HG02610 (cell line): Measurements from ENCODE around the gene SLC12A5.

Experiments used
- ATAC-seq: cut with Tn5 transposase; IDR thresholded peaks from one replicate; pipeline ENCODE4 v1.9.1; 2021; ENCODE audit warnings: mild to moderate bottlenecking, moderate library complexity; ENCODE audit not compliant: unreplicated experiment

The SLC12A5 gene

GRCh38 chr20:46025376-46025783, 3.6 kb upstream of the SLC12A5 start:
- no peak for ATAC-seq

DNA sequence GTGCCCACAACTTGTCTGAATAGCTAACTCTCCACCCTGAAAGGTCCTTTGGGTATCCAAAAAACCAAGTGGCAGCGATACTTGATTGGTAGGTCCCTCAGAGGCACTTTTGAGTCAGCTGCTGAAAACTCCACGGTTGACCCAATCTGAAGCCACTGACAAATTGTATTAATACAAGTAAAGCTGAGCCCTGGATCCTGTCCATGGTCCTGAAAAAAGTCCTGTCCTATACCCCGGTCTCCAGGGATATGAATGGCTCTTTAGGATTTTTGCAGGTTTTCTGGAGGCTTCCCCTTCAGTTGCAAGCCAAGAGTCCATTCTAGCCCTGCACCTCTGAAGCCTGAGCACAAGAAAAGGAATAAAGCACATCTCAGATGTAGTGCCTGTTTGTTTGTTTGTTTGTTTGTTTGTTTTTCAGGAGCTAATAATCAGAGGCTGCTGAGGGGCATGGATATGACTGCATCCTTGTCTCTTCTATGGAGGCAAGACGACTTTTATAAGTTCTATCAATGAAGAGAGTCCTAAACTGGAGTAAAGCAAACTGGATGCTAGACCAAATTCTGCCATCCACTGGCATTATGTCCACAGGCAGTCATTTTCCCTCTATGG, 1.7 kb upstream of the SLC12A5 start:
- no peak for ATAC-seq

GRCh38 chr20:46028110-46028509, 905 bp upstream of the SLC12A5 start:
- no peak for ATAC-seq

DNA sequence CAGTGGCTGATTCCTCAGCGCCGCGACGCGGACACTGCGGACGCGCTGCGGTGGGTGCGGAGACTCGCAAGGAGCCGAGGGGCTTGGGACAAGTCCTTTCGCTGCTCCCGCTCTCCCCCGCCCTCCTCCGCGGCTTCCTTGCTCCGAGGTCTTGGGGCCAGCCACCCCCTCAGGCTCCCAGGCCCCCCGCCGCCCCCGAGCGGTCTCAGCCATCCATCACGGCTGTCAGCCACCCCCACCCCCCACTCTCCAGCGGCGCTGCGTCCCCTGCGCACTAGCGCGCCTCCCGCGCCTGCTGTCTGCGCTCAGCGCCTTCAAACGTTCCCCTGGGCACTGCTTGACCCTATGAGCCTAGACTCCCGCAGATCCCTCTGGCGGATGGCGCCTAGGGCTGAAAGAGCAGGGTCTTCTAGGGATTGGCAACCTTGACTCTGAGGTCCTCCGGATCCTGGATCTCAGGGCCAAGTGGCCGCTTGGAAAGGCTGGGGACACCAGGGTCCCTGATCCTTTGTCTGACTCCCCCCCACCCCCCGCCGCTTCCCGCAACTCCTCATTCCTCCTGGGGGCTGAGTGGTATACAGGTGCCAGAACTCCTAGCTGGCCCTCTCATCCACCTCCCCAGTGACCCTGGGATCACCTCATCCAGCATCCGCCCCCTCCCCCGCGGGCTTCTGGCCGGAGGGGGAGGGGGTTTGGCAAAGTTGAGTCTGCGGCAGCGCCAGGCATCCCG, 1.4 kb downstream of the SLC12A5 start:
- ATAC-seq, result no peak

- ATAC-seq, result no peak
Measured at GRCh38 chr20:46031014-46031569, 2.1 kb downstream of the SLC12A5 start.

DNA sequence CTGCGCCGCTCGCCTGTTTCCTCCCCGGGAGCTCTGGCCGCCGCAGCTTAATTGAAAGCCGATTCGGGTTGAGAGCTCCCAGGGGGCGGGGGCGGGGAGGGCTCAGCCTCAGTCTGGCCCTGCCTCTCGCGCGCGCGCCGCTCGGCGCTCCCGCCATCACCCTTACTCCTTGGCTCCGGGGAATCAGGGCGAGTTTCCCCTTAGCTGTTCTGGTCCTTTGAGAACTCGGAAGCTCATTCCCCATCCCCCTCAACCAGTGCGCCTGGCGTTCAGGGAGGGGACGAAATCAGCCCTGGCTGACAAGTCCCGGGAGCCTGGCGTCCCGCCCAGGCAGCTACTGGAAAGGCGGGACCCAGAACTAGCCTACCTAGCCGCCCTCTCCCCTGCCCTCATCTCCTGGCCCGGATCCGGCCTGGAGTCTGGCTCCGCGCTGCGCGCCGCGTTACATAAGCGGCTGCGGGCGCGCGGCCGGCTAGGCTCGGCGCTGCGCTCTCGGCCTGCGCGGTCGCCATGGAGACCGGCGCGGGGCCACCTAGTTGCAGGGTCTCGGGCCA, 2.8 kb downstream of the SLC12A5 start:
- no peak for ATAC-seq

GRCh38 chr20:46034039-46034438, 5.0 kb downstream of the SLC12A5 start:
- no peak for ATAC-seq

GRCh38 chr20:46035253-46035652, 6.2 kb downstream of the SLC12A5 start:
- no peak for ATAC-seq

DNA sequence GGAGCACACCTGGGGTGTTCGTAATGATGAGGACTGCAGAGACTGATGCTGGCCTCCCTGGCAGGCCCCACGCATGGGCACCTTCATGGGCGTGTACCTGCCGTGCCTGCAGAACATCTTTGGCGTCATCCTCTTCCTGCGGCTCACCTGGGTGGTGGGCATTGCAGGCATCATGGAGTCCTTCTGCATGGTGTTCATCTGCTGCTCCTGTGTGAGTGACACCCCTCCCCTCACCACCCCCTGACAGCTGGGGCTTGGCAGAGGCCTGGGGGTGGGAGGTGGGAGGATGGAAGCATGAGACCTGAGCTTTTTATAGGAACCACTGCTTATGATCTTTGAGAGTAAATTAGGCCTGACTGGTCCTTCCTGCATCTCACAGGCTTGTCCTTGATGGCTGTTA, 6.7 kb downstream of the SLC12A5 start:
- no peak for ATAC-seq

DNA sequence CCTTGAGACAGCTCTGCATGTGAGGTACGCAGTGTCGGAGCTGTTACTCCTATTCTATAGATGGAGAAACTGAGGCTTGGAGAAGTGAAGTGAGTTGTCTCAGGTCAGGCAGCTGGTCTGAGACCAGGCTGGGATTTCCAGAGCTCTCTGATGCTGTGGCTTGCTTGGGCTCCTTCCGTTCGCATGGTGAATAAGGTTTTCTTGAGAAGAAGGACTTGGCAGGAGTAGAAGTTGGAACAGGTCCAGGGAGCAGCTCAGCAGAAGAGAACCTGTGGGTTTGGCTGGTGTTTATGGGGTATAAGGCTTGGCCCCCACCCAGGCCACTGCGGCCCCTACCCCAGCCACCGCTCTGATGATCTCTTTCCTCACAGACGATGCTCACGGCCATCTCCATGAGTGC, 7.4 kb downstream of the SLC12A5 start:
- ATAC-seq, result no peak

DNA sequence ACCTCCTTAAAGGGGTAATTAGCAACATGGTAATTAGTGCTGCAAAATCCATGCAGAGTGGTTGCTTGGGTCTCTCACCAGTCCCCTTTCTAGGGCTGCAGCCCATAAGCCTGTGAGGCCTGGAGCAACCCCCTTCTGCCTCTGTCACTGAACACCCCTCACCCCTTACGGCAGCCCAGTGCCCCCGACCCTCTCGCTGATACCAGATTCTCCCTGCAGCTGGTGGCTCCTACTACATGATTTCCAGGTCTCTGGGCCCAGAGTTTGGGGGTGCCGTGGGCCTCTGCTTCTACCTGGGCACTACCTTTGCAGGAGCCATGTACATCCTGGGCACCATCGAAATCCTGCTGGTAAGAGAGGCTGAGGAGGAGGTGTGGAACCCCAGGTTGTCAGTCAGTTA, 8.0 kb downstream of the SLC12A5 start:
- ATAC-seq, result no peak

DNA sequence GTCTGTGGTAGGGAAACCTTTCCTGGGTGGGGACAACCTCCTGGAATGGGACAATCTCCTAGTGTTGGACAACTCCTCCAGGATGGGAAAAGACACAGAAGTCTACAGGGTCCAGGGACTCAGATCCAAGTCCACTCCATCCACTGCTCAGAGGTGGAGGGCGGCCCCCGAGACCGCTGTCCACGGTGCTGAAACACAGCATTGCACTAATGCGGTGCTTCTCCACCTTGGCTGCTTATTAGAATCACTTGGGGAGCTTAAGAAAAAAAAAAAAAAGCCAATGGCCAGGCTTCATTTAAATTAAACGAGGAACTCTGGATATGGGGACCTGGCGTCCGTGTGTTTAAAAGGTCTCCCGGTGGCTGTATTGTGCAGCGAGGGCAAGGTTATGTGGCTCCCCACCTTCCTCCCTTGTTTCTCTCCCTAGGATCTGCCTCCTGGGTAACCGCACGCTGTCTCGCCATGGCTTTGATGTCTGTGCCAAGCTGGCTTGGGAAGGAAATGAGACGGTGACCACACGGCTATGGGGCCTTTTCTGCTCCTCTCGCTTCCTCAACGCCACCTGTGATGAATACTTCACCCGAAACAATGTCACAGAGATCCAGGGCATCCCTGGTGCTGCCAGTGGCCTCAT, 12.0 kb downstream of the SLC12A5 start:
- ATAC-seq, result no peak

DNA sequence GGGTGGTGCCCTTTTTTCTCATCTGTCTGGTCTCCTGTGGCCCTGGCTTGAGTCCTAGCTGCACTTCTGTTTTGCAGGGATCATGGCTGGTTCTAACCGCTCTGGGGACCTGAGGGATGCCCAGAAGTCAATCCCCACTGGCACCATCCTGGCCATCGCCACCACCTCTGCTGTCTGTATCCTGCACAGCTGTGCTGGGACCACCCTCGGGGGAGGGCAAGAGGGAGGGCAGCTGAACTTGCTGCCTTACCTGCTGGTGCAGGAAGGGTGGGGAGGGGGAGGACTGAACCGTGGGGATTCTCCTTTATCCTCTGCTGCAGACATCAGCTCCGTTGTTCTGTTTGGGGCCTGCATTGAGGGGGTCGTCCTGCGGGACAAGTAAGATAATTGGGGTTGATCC, 14.5 kb downstream of the SLC12A5 start:
- no peak for ATAC-seq

DNA sequence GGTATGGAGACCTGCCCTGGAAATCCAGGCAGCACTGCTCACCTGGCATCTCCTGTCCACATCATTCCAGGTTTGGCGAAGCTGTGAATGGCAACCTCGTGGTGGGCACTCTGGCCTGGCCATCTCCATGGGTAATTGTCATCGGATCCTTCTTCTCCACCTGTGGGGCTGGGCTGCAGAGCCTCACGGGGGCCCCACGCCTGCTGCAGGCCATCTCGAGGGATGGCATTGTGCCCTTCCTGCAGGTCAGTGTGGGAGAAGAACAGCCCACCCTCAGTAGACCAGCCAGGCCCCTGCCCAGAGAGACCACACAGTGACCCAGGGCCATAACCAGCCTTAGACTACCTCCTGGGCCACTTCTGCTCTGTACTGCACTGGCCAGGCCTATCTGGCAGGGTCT, 15.9 kb downstream of the SLC12A5 start:
- ATAC-seq, result no peak

DNA sequence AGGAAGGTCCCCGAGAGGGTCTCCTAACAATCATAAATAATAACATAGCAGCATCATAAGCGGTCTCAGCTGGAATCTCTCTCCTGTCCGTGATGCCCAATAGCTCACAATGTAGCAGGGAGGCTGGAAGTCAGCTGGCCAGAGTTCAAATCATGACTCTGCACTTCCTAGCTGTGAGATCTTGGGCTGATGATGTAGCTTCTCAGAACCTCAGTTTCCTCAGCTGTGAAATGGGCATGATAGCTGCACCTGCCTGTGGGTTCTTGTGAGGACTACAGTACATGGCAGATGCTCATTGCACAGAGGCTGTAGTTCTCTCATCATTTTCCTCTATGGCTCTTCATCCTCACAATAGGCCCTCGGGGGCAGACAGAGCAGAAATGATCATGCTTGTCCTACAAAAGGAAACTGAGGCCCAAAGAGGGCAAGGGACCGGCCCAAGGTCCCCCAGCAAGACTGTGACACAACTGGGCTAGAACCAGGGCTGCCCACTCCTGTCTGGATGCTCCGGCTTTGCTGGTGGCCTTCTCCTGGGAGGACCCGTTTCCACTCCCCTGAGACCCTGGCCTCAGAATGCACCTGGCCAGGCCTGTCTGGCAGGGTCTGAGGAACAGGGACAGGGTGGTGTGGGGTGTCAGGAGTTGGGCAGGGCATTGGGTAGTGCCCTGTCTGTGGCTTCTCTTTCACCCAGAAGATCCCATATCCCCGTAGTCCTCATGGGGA, 17.7 kb downstream of the SLC12A5 start:
- ATAC-seq, result no peak

- no peak for ATAC-seq
Measured at GRCh38 chr20:46047821-46048220, 18.8 kb downstream of the SLC12A5 start.

- ATAC-seq, result no peak
Measured at GRCh38 chr20:46049190-46049589, 20.2 kb downstream of the SLC12A5 start.

GRCh38 chr20:46049815-46050214, 20.8 kb downstream of the SLC12A5 start:
- no peak for ATAC-seq

GRCh38 chr20:46050444-46050843, 21.4 kb downstream of the SLC12A5 start:
- ATAC-seq, result no peak

- no peak for ATAC-seq
Measured at GRCh38 chr20:46050885-46051284, 21.9 kb downstream of the SLC12A5 start.
